ENCODE data around the gene BNC2. TPM values are rescaled to one million over a fixed set of nuclear protein-coding genes. Genes with fewer than 3 reads are reported as not detected.

Gene BNC2
- total RNA-seq, 2 donors from 2014 or later, result 16.1 to 16.9 TPM

DNA sequence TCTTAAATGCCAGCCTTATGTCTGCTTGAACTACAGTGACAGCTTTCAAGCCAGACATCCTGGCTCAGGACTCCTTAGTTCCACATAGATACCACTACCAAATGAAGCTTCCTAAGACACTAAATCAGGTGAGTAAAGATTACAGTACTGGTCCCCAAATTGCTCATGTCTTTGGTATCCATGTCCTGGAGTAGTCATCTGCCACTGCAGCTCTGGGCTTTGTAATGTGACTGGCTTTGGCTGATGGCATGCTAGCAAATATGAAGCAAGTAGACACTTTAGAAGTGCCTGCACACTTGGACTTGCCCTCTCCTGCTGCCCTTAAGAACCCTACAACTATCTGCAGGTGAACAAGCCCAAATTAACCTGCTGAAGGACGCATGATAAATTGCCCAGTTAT lies 334.9 kb downstream of the BNC2 start:
- Histone ChIP-seq H3K4me1 (ENCODE audit: control insufficient read depth in 1 of 2, low read depth in 2 of 2) (peaks cover 0 to 7% of the 10 kb centered on the region in 2 donors), H3K36me3 (no peaks in the 10 kb centered on the region), H3K27me3 (replicated peaks; ENCODE audit: insufficient read depth) (no peaks in the 10 kb centered on the region), H3K27ac (no peak overlapping the region), H3K4me3 (no peak overlapping the region), H3K9me3 (no peaks in the 10 kb centered on the region)
- no peak for DNase-seq (ENCODE audit: low spot score)
- TF ChIP-seq, protein P1, sequence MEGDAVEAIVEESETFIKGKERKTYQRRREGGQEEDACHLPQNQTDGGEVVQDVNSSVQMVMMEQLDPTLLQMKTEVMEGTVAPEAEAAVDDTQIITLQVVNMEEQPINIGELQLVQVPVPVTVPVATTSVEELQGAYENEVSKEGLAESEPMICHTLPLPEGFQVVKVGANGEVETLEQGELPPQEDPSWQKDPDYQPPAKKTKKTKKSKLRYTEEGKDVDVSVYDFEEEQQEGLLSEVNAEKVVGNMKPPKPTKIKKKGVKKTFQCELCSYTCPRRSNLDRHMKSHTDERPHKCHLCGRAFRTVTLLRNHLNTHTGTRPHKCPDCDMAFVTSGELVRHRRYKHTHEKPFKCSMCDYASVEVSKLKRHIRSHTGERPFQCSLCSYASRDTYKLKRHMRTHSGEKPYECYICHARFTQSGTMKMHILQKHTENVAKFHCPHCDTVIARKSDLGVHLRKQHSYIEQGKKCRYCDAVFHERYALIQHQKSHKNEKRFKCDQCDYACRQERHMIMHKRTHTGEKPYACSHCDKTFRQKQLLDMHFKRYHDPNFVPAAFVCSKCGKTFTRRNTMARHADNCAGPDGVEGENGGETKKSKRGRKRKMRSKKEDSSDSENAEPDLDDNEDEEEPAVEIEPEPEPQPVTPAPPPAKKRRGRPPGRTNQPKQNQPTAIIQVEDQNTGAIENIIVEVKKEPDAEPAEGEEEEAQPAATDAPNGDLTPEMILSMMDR (IDR thresholded peaks at IDR 0.05), result no peak
- no peak for ATAC-seq (ENCODE audit: insufficient number of reproducible peaks, low FRiP score, low read depth)

DNA sequence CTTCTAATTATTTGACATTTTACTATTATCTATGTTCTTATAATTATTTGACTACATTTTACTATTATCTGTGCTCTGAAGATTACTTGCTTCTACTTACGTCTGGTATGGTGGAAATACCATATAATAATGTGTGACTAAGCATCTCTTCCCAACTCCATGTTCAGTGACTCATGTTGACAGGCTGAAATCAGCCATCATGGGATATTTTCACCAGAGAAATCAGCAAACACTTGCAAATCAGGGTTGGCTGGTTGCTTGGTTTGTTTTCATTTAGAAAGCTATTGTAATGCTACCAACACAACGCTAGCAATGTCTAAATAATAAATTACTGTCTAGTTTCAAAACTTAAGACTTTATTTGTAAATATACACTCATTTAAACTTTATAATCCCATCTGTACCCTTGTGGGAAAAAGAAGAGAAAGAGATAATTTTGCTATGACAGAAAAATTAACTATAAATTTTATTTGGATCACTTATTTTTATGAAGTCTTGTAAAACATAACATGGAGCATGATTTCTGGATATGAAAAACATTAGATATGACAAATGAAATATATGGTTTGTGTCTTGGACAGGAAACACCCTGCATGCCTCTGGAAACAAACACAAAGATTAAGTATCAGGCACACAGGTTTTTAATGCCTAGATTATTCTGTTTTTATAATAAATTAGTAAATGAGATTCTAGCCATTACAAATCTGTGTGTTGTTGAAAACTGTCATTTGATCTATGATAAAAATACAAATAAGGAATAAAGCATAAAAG lies 337.6 kb downstream of the BNC2 start:
- no peak for DNase-seq (ENCODE audit: low spot score)
- H3K4me1 ChIP-seq (ENCODE audit: control insufficient read depth in 1 of 2, low read depth in 2 of 2), result peaks cover 0 to 9% of the 10 kb centered on the region in 2 donors
- H3K4me3 ChIP-seq, result no peak overlapping the region
- no peaks in the 10 kb centered on the region for H3K9me3 ChIP-seq
- no peaks in the 10 kb centered on the region for H3K27me3 ChIP-seq (replicated peaks; ENCODE audit: insufficient read depth)
- TF ChIP-seq, protein P1 (IDR thresholded peaks at IDR 0.05), result no peak
- no peaks in the 10 kb centered on the region for H3K36me3 ChIP-seq
- no peak overlapping the region for H3K27ac ChIP-seq
- no peak for ATAC-seq (ENCODE audit: insufficient number of reproducible peaks, low FRiP score, low read depth)

DNA sequence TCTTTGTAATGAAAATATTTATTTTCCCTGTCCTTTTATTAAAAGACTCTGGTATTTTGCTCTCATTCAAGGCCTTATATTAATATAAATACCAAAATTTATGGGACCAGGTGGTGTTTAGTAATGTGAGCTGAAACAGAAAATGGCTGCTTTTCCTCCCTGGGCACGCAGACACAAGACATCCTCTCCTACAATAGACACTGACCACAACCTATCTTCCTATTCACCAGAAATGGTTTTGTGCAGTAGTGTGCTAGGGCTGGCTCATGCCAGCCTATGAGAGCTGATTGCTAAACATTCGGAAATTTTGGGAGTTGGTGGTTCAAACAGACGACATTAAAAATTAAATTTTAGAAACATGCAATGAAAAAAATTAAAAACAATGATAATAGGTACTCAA lies 338.2 kb downstream of the BNC2 start:
- Histone ChIP-seq H3K4me3 (no peak overlapping the region), H3K27me3 (replicated peaks; ENCODE audit: insufficient read depth) (no peaks in the 10 kb centered on the region), H3K9me3 (no peaks in the 10 kb centered on the region), H3K4me1 (ENCODE audit: control insufficient read depth in 1 of 2, low read depth in 2 of 2) (peaks cover 0 to 9% of the 10 kb centered on the region in 2 donors), H3K36me3 (no peaks in the 10 kb centered on the region), H3K27ac (no peak overlapping the region)
- ATAC-seq (ENCODE audit: insufficient number of reproducible peaks, low FRiP score, low read depth), result no peak
- TF ChIP-seq, protein P1 (IDR thresholded peaks at IDR 0.05), result no peak
- no peak for DNase-seq (ENCODE audit: low spot score)

DNA sequence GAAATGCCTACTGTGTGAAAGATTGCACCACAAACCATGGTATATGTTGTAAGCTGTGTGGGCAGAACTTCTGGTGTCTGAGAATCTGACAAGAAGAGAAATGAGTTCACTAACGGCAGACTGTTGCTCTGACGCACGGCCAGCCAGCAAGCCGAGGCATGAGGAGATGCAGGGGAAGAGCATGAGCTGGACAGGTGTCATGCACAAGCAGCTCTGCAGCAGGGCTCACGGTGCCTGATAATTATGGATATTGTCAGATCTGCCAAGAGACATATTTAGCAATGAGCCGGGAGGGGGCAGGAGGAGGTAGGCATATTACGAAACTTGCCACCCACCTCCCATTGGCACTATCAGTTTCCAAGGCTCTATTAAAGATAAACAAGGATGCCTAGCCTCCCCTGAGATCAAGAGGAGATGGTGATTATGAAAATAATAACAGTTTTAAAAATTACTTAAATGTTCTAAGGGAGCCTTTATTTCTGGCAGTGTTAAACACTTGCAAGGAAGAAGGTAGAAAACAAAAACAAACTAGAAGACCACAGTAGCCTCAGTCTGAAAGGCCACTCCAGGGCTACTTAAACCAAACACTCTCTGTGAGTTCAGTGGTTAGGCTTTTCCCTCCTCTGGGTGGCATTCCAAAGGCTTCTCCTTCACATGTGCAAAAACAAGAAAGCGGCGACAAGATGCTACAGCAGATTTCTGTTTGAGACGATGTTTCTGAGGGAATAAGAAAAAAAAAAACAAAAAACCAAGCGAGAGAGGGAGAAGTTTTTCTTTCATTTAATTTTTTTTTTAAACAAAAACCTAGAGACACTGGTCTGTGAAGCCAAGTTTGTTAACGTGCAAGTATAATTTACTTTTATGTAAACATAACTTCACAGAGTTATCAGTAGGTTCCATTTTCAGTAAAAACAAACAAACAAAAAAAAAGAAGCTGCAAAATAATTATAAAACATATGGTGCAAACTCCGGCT lies 339.5 kb downstream of the BNC2 start:
- H3K9me3 ChIP-seq, result no peaks in the 10 kb centered on the region
- no peak overlapping the region for H3K4me3 ChIP-seq
- ATAC-seq (ENCODE audit: insufficient number of reproducible peaks, low FRiP score, low read depth) (no peak), DNase-seq (ENCODE audit: low spot score) (no peak)
- H3K27me3 ChIP-seq (replicated peaks; ENCODE audit: insufficient read depth), result no peaks in the 10 kb centered on the region
- peaks cover 0 to 9% of the 10 kb centered on the region in 2 donors for H3K4me1 ChIP-seq (ENCODE audit: control insufficient read depth in 1 of 2, low read depth in 2 of 2)
- no peak overlapping the region for H3K27ac ChIP-seq
- TF ChIP-seq, protein P1 (IDR thresholded peaks at IDR 0.05), result no peak
- H3K36me3 ChIP-seq, result no peaks in the 10 kb centered on the region

DNA sequence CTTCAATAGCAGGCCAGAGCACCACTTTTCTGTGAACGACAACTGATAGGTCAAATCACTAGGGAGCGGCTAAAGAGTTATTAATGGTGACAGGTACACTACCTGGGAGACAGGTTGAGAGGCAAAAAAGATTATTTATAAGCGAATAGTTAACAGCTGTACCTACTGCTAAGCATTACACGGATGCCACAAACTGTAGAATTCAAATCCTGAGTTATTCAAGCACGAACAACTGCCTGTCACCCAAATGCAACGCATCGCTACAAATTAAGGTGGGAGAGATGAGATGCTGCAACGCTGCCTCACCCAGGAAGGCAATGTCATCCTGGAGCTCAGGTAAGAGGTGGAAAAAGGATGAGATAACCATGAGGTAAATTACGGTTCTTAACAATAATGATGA lies 342.9 kb downstream of the BNC2 start:
- no peaks in the 10 kb centered on the region for H3K36me3 ChIP-seq
- TF ChIP-seq, protein P1 (IDR thresholded peaks at IDR 0.05), result no peak
- ATAC-seq (ENCODE audit: insufficient number of reproducible peaks, low FRiP score, low read depth), result no peak
- no peak for DNase-seq (ENCODE audit: low spot score)
- H3K27ac ChIP-seq, result no peak overlapping the region
- H3K4me1 ChIP-seq (ENCODE audit: control insufficient read depth in 1 of 2, low read depth in 2 of 2), result peaks cover 3 to 15% of the 10 kb centered on the region in 2 donors
- H3K9me3 ChIP-seq, result no peaks in the 10 kb centered on the region
- H3K4me3 ChIP-seq, result no peak overlapping the region
- no peaks in the 10 kb centered on the region for H3K27me3 ChIP-seq (replicated peaks; ENCODE audit: insufficient read depth)
